ENCODE data around the gene ZNF799. TPM values are rescaled to one million over a fixed set of nuclear protein-coding genes. Genes with fewer than 3 reads are reported as not detected.

ZNF799 gene
- total and polyA plus RNA-seq, 2 of the 13 experiments (the other 11 are each of a cell fraction or from before 2014, with no cell fraction given) = 7.7 to 17.9 TPM

DNA sequence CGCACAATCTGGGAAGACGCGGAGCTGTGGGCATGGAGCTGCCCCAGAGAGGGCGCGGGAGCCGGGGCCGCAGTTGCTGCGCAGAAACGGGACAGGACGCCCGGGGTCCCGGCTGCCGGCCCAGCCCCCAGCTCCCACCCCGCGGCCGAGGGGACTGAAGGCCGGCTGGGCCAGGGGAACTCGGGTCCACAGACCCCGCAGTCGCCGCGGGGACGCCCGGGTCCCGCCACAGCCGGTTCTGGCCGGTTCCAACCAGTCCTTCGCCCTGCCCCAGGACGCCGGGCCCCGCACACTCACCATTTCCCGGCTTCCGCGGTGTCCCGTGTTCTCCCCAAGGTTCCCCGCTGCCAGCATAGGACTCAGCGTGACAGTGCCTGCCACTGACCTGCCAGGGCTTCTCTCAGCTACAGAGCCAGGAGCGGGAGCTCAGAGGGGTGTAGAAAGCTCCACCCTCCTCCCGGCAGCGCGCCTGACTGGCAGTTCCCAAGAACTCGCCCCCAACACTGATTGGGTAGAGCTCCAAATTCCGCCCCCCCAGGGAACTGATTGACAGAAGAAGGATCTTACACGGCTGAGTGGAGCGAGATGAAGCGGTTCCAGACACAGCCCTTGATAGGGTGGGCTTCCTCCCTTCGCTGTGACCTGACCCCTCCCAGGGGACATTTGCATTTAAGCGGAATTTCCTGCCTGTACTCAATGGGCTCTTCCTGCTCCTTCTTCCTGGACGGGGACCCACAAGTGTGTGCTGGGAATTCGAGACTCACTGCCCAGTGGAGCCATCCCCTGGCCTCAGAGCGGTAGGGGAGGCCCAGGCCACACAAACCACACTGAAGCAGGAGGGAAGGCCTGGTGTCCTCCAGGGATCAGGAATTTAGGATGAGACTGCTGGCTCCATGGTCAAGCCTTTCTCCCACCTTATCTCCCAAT, 35.6 kb downstream of the ZNF799 start, which contains the start of gene ZNF442 (continued):
- TF ChIP-seq, protein P1, sequence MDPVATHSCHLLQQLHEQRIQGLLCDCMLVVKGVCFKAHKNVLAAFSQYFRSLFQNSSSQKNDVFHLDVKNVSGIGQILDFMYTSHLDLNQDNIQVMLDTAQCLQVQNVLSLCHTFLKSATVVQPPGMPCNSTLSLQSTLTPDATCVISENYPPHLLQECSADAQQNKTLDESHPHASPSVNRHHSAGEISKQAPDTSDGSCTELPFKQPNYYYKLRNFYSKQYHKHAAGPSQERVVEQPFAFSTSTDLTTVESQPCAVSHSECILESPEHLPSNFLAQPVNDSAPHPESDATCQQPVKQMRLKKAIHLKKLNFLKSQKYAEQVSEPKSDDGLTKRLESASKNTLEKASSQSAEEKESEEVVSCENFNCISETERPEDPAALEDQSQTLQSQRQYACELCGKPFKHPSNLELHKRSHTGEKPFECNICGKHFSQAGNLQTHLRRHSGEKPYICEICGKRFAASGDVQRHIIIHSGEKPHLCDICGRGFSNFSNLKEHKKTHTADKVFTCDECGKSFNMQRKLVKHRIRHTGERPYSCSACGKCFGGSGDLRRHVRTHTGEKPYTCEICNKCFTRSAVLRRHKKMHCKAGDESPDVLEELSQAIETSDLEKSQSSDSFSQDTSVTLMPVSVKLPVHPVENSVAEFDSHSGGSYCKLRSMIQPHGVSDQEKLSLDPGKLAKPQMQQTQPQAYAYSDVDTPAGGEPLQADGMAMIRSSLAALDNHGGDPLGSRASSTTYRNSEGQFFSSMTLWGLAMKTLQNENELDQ (CRISPR knock-in tag; IDR thresholded peaks at IDR 0.05; ENCODE audit: borderline replicate concordance) = peak; percentile 59; the same call in 1 of the 2 replicates
- TF ChIP-seq ZBTB42 (CRISPR knock-in tag; IDR thresholded peaks at IDR 0.05) (no peak; the same call in 1 of the 2 replicates), KDM3A (CRISPR knock-in tag; IDR thresholded peaks at IDR 0.05; ENCODE audit: low read depth) (no peak), ZNF317 (CRISPR knock-in tag; IDR thresholded peaks at IDR 0.05) (no peak), YEATS4 (CRISPR knock-in tag; IDR thresholded peaks at IDR 0.05; ENCODE audit: borderline replicate concordance) (peak; percentile 60; the same call in 1 of the 2 replicates), NR2F1 (CRISPR knock-in tag; IDR thresholded peaks at IDR 0.05) (no peak), TARDBP (CRISPR knock-in tag; IDR thresholded peaks at IDR 0.05) (peak; percentile 87), REXO4 (CRISPR knock-in tag; IDR thresholded peaks at IDR 0.05; ENCODE audit: borderline replicate concordance) (0 out of 2 replicates have a peak, but pooled peaks have one; percentile 25), CREB1 (IDR thresholded peaks at IDR 0.05) (no peak), CREB1 (CRISPR knock-in tag; IDR thresholded peaks at IDR 0.05) (peak; percentile 78), ARNT2 (CRISPR knock-in tag; IDR thresholded peaks at IDR 0.05; ENCODE audit: low read depth) (peak; percentile 86; the same call in 1 of the 2 replicates), ZNF781 (CRISPR knock-in tag; IDR thresholded peaks at IDR 0.05; ENCODE audit: borderline replicate concordance, not compliant biosample characterization) (no peak), ZNF703 (CRISPR knock-in tag; IDR thresholded peaks at IDR 0.05; ENCODE audit: borderline replicate concordance) (0 out of 2 replicates have a peak, but pooled peaks have one; percentile 58), ZNF331 (CRISPR knock-in tag; IDR thresholded peaks at IDR 0.05) (peak; percentile 56; the same call in 1 of the 2 replicates), NONO (IDR thresholded peaks at IDR 0.05) (no peak), NONO (CRISPR knock-in tag; conservative IDR thresholded peaks at IDR 0.05) (peak; percentile 49; the same call in 1 of the 2 replicates), HNRNPL (IDR thresholded peaks at IDR 0.05; ENCODE audit: low read depth, low read length) (0 out of 2 replicates have a peak, but pooled peaks have one; percentile 17), ZNF274 (CRISPR knock-in tag; IDR thresholded peaks at IDR 0.05) (0 out of 2 replicates have a peak, but pooled peaks have one; percentile 29), MZF1 (CRISPR knock-in tag; IDR thresholded peaks at IDR 0.05; ENCODE audit: borderline replicate concordance) (no peak)
- TF ChIP-seq, protein P2, sequence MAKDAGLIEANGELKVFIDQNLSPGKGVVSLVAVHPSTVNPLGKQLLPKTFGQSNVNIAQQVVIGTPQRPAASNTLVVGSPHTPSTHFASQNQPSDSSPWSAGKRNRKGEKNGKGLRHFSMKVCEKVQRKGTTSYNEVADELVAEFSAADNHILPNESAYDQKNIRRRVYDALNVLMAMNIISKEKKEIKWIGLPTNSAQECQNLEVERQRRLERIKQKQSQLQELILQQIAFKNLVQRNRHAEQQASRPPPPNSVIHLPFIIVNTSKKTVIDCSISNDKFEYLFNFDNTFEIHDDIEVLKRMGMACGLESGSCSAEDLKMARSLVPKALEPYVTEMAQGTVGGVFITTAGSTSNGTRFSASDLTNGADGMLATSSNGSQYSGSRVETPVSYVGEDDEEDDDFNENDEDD (CRISPR knock-in tag; IDR thresholded peaks at IDR 0.05; ENCODE audit: borderline replicate concordance) = peak; percentile 28; the same call in 1 of the 2 replicates
- TF ChIP-seq, protein P3, sequence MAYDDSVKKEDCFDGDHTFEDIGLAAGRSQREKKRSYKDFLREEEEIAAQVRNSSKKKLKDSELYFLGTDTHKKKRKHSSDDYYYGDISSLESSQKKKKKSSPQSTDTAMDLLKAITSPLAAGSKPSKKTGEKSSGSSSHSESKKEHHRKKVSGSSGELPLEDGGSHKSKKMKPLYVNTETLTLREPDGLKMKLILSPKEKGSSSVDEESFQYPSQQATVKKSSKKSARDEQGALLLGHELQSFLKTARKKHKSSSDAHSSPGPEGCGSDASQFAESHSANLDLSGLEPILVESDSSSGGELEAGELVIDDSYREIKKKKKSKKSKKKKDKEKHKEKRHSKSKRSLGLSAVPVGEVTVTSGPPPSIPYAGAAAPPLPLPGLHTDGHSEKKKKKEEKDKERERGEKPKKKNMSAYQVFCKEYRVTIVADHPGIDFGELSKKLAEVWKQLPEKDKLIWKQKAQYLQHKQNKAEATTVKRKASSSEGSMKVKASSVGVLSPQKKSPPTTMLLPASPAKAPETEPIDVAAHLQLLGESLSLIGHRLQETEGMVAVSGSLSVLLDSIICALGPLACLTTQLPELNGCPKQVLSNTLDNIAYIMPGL (CRISPR knock-in tag; IDR thresholded peaks at IDR 0.05; ENCODE audit: borderline replicate concordance in 1 of 2, low read depth in 1 of 2) = peak; percentile 77 to 91
- TF ChIP-seq, protein P4, sequence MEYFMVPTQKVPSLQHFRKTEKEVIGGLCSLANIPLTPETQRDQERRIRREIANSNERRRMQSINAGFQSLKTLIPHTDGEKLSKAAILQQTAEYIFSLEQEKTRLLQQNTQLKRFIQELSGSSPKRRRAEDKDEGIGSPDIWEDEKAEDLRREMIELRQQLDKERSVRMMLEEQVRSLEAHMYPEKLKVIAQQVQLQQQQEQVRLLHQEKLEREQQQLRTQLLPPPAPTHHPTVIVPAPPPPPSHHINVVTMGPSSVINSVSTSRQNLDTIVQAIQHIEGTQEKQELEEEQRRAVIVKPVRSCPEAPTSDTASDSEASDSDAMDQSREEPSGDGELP (IDR thresholded peaks at IDR 0.05; ENCODE audit: borderline replicate concordance, low read depth) = peak; percentile 9; the same call in 1 of the 2 replicates
